ENCODE measurements around the gene BPIFB4. TPM values are rescaled to one million over a fixed set of nuclear protein-coding genes. Genes with fewer than 3 reads are reported as not detected.

BPIFB4 gene
- total and polyA plus RNA-seq, 2 donors (not counting 3 experiments of a cell fraction or from before 2014, with no cell fraction given), result not detected

DNA sequence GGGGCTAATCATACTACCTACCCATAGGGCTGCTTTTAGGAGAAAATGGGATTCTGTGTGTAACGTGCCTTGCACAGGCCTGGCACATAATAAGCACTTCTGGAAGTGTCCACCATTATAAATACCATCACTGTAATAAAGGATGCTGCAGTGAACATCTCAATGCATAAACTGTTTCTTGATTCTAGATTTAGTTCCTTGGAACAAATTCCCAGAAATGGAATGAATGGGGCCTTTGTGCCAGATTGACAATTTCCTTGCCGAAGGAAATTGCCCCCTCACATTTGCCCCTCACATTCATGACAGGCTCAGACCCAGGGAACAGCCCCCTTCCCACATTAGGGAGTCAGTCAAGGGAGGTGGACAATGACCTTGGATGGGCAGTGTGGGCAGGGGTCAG, 29.2 kb downstream of the BPIFB4 start:
- Histone ChIP-seq H3K36me3 (ENCODE audit: control insufficient read depth in 2 of 2, extremely low read depth in 1 of 2, insufficient read depth in 2 of 2, low read length in 2 of 2) (no peaks in the 10 kb centered on the region), H3K79me2 (ENCODE audit: control insufficient read depth, insufficient read depth, low read length) (no peaks in the 10 kb centered on the region), H3K9me3 (replicated peaks; ENCODE audit: control insufficient read depth, insufficient read depth, low read length) (no peaks in the 10 kb centered on the region), H2AFZ (ENCODE audit: low read depth, low read length) (no peak overlapping the region), H4K20me1 (replicated peaks; ENCODE audit: control insufficient read depth, extremely low read depth, insufficient read depth, low read length) (no peaks in the 10 kb centered on the region), H3K4me1 (ENCODE audit: control insufficient read depth, extremely low read depth, insufficient read depth, low read length) (no peaks in the 10 kb centered on the region), H3K4me3 (replicated peaks in 1 of 3; ENCODE audit: insufficient read depth in 1 of 3, low read depth in 1 of 3, low read length in 3 of 3) (no peak overlapping the region), H3K27me3 (ENCODE audit: control insufficient read depth in 2 of 2, insufficient read depth in 2 of 2, low read length in 2 of 2) (no peaks in the 10 kb centered on the region), H3K9ac (replicated peaks; ENCODE audit: extremely low read depth, insufficient read depth, low read length) (no peak overlapping the region), H3K4me2 (ENCODE audit: insufficient read depth, low read length) (no peak overlapping the region), H3K9me1 (replicated peaks; ENCODE audit: control insufficient read depth, extremely low read depth, insufficient read depth, low read length) (no peaks in the 10 kb centered on the region), H3K27ac (ENCODE audit: insufficient read depth, low read depth, low read length) (no peak overlapping the region)
- ChIA-PET POLR2A (no interaction called here), CTCF (no interaction called here)
- intact Hi-C loops (cut with micrococcal nuclease) (no loop called here), dilution Hi-C loops (cut with MboI; ENCODE audit: extremely low pct_ligation_motif_present, low sequenced_read_pairs) (no loop called here)
- DNase-seq (ENCODE audit: low read depth, low spot score) (no peak), FAIRE-seq (no peak)
- BruUV-seq (replicated peaks), result no TSS peak
- TF ChIP-seq, protein P1, sequence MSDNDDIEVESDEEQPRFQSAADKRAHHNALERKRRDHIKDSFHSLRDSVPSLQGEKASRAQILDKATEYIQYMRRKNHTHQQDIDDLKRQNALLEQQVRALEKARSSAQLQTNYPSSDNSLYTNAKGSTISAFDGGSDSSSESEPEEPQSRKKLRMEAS (IDR thresholded peaks at IDR 0.05; ENCODE audit: insufficient read depth, insufficient read length), result no peak
- no peak for TF ChIP-seq JUN (IDR thresholded peaks at IDR 0.05; ENCODE audit: borderline replicate concordance, insufficient read depth, insufficient read length, low read depth)
- no peak for TF ChIP-seq MYC (IDR thresholded peaks at IDR 0.05; ENCODE audit: low read depth, low read length)
- TF ChIP-seq FOS (IDR thresholded peaks at IDR 0.05; ENCODE audit: borderline replicate concordance, insufficient read depth, low read length), result no peak
- no peak for TF ChIP-seq POLR2AphosphoS5 (IDR thresholded peaks at IDR 0.05; ENCODE audit: insufficient read depth, low read depth, low read length)
- TF ChIP-seq EZH2 (IDR thresholded peaks at IDR 0.05; ENCODE audit: borderline replicate concordance, low read depth, low read length, severe bottlenecking), result no peak
- TF ChIP-seq, protein P2, sequence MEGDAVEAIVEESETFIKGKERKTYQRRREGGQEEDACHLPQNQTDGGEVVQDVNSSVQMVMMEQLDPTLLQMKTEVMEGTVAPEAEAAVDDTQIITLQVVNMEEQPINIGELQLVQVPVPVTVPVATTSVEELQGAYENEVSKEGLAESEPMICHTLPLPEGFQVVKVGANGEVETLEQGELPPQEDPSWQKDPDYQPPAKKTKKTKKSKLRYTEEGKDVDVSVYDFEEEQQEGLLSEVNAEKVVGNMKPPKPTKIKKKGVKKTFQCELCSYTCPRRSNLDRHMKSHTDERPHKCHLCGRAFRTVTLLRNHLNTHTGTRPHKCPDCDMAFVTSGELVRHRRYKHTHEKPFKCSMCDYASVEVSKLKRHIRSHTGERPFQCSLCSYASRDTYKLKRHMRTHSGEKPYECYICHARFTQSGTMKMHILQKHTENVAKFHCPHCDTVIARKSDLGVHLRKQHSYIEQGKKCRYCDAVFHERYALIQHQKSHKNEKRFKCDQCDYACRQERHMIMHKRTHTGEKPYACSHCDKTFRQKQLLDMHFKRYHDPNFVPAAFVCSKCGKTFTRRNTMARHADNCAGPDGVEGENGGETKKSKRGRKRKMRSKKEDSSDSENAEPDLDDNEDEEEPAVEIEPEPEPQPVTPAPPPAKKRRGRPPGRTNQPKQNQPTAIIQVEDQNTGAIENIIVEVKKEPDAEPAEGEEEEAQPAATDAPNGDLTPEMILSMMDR (IDR thresholded peaks at IDR 0.05; ENCODE audit: extremely low read depth in 1 of 2, insufficient read depth in 1 of 2, low read depth in 1 of 2, low read length in 2 of 2), result no peak
- no peak for TF ChIP-seq GATA2 (IDR thresholded peaks at IDR 0.05; ENCODE audit: insufficient read depth, insufficient read length, low read depth, low read length)
- no peak for TF ChIP-seq POLR2A (IDR thresholded peaks at IDR 0.05; ENCODE audit: low read depth, low read length)
